GM10266 (cell line): ENCODE results near the gene CFD.
"Not testable (repeated sequence)": the region's sequence is repeated elsewhere in the genome, so short reads cannot be mapped to it uniquely, and the experiment has no call there.

Source experiments
- DNase-seq: peaks from one replicate; pipeline ENCODE4 v3.0.0; 2012; ENCODE audit errors: extremely low spot score
- CTCF ChIP-seq: IDR thresholded peaks from 2 replicates; pipeline ENCODE4 v1.5.1; 2012; ENCODE audit warnings: mild to moderate bottlenecking, low read depth; ENCODE audit not compliant: control insufficient read depth, insufficient read depth; ENCODE audit errors: missing control alignments

CFD gene

GRCh38 chr19:813219-814151 is 46.0 kb upstream of the CFD start:
- no peak for TF ChIP-seq CTCF

GRCh38 chr19:814152-815078 is 45.0 kb upstream of the CFD start:
- TF ChIP-seq CTCF: no peak

More at GRCh38 chr19:813219-814151, 46.0 kb upstream of the CFD start:
- peak; percentile 62 for DNase-seq

GRCh38 chr19:815079-815774 is 44.2 kb upstream of the CFD start:
- no peak for TF ChIP-seq CTCF

More at GRCh38 chr19:814152-815078, 45.0 kb upstream of the CFD start:
- DNase-seq: peak; percentile 45

GRCh38 chr19:815775-816499 is 43.5 kb upstream of the CFD start:
- peak; percentile 29 for DNase-seq
- TF ChIP-seq CTCF: no peak

More at GRCh38 chr19:815079-815774, 44.2 kb upstream of the CFD start:
- DNase-seq: peak; percentile 49

GRCh38 chr19:816500-816857 is 43.0 kb upstream of the CFD start:
- no peak for DNase-seq
- TF ChIP-seq CTCF: no peak

- DNase-seq: not testable (repeated sequence)
Observed at GRCh38 chr19:820212-820611, 39.3 kb upstream of the CFD start.
